ENCODE results near the gene CLEC4G. TPM values are rescaled to one million over a fixed set of nuclear protein-coding genes. Genes with fewer than 3 reads are reported as not detected.

Gene CLEC4G
- total and polyA plus RNA-seq, 2 of the 13 experiments (the other 11 are each of a cell fraction or from before 2014, with no cell fraction given), result not detected

DNA sequence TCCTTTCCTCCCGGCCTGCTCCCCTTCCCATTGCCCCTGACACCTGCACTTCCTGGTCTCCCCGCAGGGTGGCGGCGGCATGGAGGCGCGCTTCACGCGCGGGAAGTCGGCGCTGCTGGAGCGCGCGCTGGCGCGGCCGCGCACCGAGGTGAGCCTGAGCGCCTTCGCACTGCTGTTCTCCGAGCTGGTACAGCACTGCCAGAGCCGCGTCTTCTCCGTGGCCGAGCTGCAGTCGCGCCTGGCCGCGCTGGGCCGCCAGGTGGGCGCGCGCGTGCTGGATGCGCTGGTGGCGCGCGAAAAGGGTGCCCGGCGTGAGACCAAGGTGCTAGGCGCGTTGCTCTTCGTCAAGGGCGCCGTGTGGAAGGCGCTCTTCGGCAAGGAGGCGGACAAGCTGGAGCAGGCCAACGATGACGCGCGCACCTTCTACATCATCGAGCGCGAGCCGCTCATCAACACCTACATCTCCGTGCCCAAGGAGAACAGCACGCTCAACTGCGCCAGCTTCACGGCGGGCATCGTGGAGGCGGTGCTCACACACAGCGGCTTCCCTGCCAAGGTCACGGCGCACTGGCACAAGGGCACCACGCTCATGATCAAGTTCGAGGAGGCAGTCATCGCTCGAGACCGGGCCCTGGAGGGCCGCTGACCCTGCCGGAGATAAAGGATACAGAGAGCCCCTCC is 49.6 kb downstream of the CLEC4G start:
- no peak overlapping the region for H2AFZ ChIP-seq (ENCODE audit: low read length)
- peaks cover 5% of the 10 kb centered on the region for H3K79me2 ChIP-seq (ENCODE audit: insufficient read depth, low read length)
- intact Hi-C loops (cut with micrococcal nuclease; ENCODE audit: unreplicated experiment), result no loop called here
- peak overlapping the region; percentile 80 for H3K4me2 ChIP-seq (ENCODE audit: low read depth, low read length)
- peaks cover 1 to 11% of the 10 kb centered on the region in 2 experiments; a peak in 3 of 5 replicates for H3K27me3 ChIP-seq (ENCODE audit: control insufficient read depth in 1 of 2, insufficient read depth in 2 of 2, low read length in 2 of 2)
- in situ Hi-C loops (cut with HindIII; ENCODE audit: extremely low pct_ligation_motif_present, low pct_unique_long_range_greater_than_20kb), result loop anchor here (5.0 to 10.0 kb wide), 2 partner anchors 112 to 120 kb away; no protein-coding TSS in a partner anchor
- BruUV-seq (replicated peaks), result TSS peak; percentile 73
- no peaks in the 10 kb centered on the region for H4K20me1 ChIP-seq (ENCODE audit: insufficient read depth, low read length)
- H3K9me3 ChIP-seq (ENCODE audit: low read length), result no peaks in the 10 kb centered on the region
- peaks cover 36% of the 10 kb centered on the region for H3K4me1 ChIP-seq (ENCODE audit: insufficient read depth, low read length)
- peak overlapping the region in 1 of 3 experiments; percentile 97; a peak in 1 of 6 replicates for H3K4me3 ChIP-seq (replicated peaks in 1 of 3; ENCODE audit: insufficient read depth in 1 of 3, low read depth in 2 of 3, low read length in 3 of 3)
- no peak for FAIRE-seq
- ATAC-seq, result no peak
- DNase-seq (ENCODE audit: low spot score), result no peak
- CTCF ChIA-PET (ENCODE audit: low intra/inter-chr PET ratio, low total read pairs), result interaction anchor here (2.8 kb wide), 1 partner anchor 114 kb away, joined by 13 read pairs; no protein-coding TSS in a partner anchor
- H3K36me3 ChIP-seq (replicated peaks in 1 of 2; ENCODE audit: control insufficient read depth in 1 of 2, insufficient read depth in 2 of 2, low read length in 2 of 2), result 0 out of 5 replicates have a peak, but pooled peaks cover 0 to 2% of the 10 kb centered on the region in 2 experiments
- 99% methylated on average over 67 of the region's 74 CpGs for WGBS (ENCODE audit: low lambda C conversion rate)
- POLR2A ChIA-PET, result no interaction called here
- no peak for TF ChIP-seq ZNF205 (CRISPR knock-in tag; IDR thresholded peaks at IDR 0.05)
- no peak for TF ChIP-seq SAFB2 (CRISPR knock-in tag; IDR thresholded peaks at IDR 0.05; ENCODE audit: borderline replicate concordance, low read depth)
- no peak for TF ChIP-seq ZMYM3 (CRISPR knock-in tag; IDR thresholded peaks at IDR 0.05)
- TF ChIP-seq KAT2B (IDR thresholded peaks at IDR 0.05; ENCODE audit: borderline replicate concordance, low read depth, low read length), result no peak
- no peak for TF ChIP-seq FOSL1 (CRISPR knock-in tag; IDR thresholded peaks at IDR 0.05; ENCODE audit: borderline replicate concordance)
- TF ChIP-seq, protein P1, sequence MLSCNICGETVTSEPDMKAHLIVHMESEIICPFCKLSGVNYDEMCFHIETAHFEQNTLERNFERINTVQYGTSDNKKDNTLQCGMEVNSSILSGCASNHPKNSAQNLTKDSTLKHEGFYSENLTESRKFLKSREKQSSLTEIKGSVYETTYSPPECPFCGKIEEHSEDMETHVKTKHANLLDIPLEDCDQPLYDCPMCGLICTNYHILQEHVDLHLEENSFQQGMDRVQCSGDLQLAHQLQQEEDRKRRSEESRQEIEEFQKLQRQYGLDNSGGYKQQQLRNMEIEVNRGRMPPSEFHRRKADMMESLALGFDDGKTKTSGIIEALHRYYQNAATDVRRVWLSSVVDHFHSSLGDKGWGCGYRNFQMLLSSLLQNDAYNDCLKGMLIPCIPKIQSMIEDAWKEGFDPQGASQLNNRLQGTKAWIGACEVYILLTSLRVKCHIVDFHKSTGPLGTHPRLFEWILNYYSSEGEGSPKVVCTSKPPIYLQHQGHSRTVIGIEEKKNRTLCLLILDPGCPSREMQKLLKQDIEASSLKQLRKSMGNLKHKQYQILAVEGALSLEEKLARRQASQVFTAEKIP (CRISPR knock-in tag; IDR thresholded peaks at IDR 0.05; ENCODE audit: borderline replicate concordance), result no peak
- TF ChIP-seq AGO2 (optimal IDR thresholded peaks at IDR 0.05; ENCODE audit: low read depth, low read length), result peak; percentile 33
- TF ChIP-seq KDM3A (CRISPR knock-in tag; IDR thresholded peaks at IDR 0.05; ENCODE audit: low read depth), result no peak
- no peak for TF ChIP-seq SALL1 (CRISPR knock-in tag; IDR thresholded peaks at IDR 0.05)
- no peak for TF ChIP-seq DR1 (CRISPR knock-in tag; IDR thresholded peaks at IDR 0.05)
- TF ChIP-seq, protein P2, sequence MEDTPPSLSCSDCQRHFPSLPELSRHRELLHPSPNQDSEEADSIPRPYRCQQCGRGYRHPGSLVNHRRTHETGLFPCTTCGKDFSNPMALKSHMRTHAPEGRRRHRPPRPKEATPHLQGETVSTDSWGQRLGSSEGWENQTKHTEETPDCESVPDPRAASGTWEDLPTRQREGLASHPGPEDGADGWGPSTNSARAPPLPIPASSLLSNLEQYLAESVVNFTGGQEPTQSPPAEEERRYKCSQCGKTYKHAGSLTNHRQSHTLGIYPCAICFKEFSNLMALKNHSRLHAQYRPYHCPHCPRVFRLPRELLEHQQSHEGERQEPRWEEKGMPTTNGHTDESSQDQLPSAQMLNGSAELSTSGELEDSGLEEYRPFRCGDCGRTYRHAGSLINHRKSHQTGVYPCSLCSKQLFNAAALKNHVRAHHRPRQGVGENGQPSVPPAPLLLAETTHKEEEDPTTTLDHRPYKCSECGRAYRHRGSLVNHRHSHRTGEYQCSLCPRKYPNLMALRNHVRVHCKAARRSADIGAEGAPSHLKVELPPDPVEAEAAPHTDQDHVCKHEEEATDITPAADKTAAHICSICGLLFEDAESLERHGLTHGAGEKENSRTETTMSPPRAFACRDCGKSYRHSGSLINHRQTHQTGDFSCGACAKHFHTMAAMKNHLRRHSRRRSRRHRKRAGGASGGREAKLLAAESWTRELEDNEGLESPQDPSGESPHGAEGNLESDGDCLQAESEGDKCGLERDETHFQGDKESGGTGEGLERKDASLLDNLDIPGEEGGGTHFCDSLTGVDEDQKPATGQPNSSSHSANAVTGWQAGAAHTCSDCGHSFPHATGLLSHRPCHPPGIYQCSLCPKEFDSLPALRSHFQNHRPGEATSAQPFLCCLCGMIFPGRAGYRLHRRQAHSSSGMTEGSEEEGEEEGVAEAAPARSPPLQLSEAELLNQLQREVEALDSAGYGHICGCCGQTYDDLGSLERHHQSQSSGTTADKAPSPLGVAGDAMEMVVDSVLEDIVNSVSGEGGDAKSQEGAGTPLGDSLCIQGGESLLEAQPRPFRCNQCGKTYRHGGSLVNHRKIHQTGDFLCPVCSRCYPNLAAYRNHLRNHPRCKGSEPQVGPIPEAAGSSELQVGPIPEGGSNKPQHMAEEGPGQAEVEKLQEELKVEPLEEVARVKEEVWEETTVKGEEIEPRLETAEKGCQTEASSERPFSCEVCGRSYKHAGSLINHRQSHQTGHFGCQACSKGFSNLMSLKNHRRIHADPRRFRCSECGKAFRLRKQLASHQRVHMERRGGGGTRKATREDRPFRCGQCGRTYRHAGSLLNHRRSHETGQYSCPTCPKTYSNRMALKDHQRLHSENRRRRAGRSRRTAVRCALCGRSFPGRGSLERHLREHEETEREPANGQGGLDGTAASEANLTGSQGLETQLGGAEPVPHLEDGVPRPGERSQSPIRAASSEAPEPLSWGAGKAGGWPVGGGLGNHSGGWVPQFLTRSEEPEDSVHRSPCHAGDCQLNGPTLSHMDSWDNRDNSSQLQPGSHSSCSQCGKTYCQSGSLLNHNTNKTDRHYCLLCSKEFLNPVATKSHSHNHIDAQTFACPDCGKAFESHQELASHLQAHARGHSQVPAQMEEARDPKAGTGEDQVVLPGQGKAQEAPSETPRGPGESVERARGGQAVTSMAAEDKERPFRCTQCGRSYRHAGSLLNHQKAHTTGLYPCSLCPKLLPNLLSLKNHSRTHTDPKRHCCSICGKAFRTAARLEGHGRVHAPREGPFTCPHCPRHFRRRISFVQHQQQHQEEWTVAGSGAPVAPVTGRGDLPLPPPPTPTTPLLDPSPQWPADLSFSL (CRISPR knock-in tag; IDR thresholded peaks at IDR 0.05), result no peak
- TF ChIP-seq RBFOX2 (IDR thresholded peaks at IDR 0.05; ENCODE audit: low read depth, low read length), result peak; percentile 49; the same call in 1 of the 2 replicates
- H3K27ac ChIP-seq (ENCODE audit: extremely low read length, insufficient read depth, low read length), result no peak overlapping the region
- 0 out of 2 replicates have a peak overlapping the region, but pooled peaks have one; percentile 88 for H3K9ac ChIP-seq (ENCODE audit: insufficient read depth, low read depth, low read length)
